HG03139 (cell line): Measurements from ENCODE around the gene MTHFSD.

Experiments
- ATAC-seq: cut with Tn5 transposase; IDR thresholded peaks from one replicate; pipeline ENCODE4 v1.9.1; 2021; ENCODE audit not compliant: unreplicated experiment

The MTHFSD gene

DNA sequence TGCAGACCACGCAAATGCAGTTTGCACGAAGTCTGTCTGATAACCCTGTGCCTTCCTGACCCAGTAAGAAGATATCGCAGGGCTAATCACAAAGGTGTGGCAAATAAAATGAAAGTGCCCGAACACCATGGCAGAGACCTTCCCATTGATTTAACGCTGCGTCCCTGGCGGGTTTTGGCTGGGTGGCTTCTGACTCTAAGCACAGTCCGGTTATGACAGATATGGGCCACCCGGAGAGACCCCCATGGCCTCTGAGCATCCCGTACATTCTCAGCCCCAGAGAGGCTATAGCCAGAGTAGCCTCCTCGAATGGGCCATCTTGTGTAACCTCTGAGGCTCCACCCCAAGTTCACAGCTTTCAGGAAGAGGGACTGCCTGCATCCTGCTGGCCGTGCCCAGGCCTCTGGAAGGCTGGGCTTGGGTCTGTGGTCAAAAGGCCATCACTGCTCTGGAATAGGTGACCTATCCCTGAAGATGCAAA is 17.0 kb upstream of the MTHFSD start:
- no peak for ATAC-seq

GRCh38 chr16:86571530-86571915 is 16.5 kb upstream of the MTHFSD start:
- no peak for ATAC-seq

DNA sequence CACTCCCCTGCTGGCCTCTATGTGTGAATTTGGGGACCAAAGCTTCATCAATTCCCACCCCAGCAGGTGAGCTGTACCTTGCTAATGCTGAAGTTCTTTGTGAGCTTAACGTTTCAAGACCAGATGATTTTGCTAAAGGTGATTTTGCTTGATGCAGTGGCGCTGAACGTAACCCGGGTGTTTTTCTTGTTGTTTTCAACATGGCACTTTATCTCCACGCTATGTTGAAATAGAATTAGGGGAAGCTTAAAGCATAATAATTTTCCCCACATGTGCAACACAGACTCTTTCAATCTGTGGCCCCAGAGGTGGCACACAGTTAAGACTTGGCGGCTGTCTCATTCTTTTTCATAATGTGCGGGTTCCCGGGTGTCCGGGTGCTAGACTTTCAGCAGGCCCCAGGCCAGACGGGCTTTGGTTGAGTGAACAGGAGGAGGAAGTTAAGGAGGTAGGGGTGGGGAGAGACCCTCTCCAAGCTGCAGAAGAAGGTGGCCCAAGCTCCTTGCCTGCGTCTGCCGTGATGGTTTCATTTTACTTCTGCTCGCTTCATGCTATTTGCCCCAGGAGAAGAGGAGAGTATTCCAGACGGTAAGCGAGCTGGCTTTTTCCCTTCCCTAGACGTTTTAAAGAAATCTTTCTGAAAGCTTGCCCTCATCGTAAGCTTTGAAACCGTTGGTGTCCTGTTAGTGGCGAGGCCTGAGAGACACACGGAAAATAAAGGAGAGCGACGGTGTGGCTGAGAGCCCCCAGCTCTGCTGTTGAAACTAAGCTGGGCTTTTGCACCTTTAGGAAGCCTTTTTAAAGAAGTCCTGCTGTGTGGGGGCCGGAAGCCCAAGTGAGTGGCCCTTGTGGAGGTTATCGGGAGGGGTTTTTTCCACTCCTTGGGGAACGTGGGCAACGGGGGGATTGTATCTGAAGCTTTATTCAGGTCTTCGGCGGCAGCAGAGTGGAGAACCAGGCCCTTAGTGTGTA is 15.8 kb upstream of the MTHFSD start:
- no peak for ATAC-seq

- ATAC-seq: no peak
These were observed 14.8 kb upstream of the MTHFSD start for GRCh38 chr16:86569701-86570447.

GRCh38 chr16:86568677-86569623 is 13.9 kb upstream of the MTHFSD start:
- ATAC-seq: no peak

DNA sequence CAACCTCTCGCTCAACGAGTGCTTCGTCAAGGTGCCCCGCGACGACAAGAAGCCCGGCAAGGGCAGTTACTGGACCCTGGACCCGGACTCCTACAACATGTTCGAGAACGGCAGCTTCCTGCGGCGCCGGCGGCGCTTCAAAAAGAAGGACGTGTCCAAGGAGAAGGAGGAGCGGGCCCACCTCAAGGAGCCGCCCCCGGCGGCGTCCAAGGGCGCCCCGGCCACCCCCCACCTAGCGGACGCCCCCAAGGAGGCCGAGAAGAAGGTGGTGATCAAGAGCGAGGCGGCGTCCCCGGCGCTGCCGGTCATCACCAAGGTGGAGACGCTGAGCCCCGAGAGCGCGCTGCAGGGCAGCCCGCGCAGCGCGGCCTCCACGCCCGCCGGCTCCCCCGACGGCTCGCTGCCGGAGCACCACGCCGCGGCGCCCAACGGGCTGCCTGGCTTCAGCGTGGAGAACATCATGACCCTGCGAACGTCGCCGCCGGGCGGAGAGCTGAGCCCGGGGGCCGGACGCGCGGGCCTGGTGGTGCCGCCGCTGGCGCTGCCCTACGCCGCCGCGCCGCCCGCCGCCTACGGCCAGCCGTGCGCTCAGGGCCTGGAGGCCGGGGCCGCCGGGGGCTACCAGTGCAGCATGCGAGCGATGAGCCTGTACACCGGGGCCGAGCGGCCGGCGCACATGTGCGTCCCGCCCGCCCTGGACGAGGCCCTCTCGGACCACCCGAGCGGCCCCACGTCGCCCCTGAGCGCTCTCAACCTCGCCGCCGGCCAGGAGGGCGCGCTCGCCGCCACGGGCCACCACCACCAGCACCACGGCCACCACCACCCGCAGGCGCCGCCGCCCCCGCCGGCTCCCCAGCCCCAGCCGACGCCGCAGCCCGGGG is 12.9 kb upstream of the MTHFSD start:
- no peak for ATAC-seq

DNA sequence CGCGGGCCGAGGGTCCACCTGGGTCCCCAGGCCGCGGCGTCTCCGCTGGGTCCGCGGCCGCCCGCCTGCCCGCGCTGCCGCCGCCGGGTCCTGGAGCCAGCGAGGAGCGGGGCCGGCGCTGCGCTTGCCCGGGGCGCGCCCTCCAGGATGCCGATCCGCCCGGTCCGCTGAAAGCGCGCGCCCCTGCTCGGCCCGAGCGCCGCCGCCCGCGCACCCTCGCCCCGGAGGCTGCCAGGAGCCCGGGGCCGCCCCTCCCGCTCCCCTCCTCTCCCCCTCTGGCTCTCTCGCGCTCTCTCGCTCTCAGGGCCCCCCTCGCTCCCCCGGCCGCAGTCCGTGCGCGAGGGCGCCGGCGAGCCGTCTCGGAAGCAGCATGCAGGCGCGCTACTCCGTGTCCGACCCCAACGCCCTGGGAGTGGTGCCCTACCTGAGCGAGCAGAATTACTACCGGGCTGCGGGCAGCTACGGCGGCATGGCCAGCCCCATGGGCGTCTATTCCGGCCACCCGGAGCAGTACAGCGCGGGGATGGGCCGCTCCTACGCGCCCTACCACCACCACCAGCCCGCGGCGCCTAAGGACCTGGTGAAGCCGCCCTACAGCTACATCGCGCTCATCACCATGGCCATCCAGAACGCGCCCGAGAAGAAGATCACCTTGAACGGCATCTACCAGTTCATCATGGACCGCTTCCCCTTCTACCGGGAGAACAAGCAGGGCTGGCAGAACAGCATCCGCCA is 12.1 kb upstream of the MTHFSD start:
- ATAC-seq: no peak

- ATAC-seq: no peak
These were observed 11.5 kb upstream of the MTHFSD start, which contains the start of gene FOXC2 for GRCh38 chr16:86566601-86566965. TSS of gene FOXC2 (plus strand) at chr16:86566829. CDS start at chr16:86567336, 507 bp downstream.

DNA sequence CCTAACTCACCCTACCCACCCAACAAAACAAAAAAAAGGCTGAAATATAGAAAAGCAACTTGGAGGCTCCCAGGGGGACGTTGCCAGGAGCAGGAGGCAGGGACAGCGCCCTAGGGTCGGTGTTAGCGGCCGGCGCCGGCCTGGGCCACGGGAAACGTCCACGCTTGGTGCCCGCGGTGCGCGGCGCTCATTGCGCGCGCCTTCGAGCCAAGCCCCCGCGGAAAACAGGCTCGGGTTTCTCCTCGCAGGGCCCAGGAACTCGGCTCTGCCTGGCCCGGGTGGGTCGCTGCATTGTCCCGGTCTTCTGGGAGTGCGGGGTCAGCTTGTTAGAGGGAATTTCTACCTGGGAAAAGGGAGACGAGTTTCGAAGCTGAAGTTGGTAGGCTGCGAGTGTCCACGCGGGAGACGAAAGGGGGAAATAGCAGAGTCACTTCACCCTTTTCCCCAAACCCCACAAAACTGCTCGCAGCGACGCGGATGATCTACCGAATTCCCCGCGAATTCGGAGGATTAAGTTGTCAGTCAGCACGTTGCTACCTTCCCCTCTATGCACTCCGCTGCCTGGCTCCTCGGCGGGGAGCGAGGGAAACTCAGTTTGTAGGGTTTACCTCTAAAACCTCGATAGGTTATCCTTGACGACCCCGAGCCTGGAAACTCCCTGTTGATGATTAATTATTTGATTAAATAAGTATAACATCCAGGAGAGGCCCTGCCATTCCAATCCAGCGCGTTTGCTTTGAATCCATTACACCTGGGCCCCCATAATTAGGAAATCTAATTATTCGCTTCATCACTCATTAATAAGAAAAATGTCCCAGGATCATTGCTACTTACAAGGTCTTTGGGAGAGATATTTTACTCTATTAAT is 10.8 kb upstream of the MTHFSD start:
- ATAC-seq: no peak

DNA sequence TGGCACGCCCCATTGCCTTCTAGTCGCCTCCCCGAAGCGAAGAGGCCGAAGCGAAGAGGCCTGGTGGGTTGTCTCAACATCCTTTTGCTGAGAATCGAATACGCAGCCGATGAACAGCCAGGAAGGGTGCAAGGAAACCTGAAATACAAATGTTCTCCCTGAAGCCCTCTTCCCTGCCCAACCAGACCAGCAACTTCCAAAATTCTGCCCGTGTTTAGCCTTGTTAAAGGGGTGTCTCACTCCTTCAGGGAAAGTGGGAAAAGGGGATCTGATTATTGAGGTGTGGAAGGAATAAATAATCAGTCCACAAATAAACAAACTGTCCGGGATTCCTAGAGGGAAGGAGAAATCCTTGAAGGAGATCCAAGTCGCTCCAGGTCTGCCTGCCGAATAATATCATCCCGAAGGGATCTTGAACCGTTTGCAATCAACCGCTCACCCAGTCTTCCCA is 10.2 kb upstream of the MTHFSD start:
- ATAC-seq: no peak

DNA sequence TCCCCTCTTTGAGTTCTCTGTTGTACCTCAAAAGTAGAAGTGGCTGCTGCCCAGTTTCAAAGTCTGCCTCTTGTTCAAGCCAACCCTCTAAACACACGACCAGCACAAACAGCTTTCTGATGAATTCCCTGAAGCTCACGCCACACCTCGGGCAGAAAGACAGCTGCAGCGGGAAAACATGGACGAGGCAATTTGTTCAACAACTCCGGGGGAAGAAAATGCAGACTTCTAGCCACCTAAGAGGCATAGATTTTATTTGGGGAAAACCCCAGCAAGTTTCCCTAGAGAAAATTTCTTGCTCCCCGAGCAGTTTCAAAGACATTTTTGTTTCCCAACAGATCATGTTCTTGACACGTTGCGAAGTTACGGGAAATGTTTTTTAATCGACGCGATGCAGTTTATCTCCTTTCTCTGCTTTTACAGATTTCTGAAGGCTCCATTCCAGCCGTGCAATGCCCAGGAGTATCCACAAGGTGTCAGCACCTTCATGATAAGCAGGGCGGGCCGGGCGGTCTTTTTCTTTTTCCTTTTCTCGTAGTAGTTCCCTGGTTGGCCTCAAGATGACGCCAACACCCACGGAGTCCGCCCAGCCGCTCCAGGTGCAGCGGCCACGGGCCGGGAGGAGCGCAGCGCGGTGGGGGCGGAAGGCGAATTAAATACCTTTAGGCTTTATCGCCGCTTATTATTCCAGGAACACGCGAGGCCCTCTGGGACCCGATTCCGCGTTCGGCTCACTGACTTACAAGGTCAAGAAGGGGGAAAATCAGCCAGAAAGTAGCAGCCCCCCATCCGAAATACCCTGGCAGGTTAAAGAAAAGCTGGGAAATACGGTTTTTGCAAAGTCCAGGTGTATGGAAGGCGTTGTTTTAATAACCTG is 8.7 kb upstream of the MTHFSD start:
- ATAC-seq: no peak

DNA sequence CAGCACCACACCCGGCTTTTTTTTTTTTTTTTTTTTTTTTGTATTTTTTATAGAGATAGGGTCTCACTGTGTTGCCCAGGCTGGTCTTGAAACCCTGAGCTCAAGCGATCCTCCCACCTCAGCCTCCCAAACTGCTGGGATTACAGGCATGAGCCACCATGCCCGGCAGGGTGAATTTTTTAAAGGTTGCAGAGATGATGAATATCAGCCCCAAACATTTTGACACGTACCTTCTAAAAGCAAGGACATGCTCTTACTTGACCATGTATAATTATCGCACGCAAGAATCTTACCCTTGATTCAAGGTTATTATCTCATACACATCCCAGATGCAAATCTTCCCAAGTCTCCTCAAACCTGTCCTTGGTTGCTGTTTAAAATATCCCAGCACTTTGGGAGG is 7.3 kb upstream of the MTHFSD start:
- ATAC-seq: no peak

DNA sequence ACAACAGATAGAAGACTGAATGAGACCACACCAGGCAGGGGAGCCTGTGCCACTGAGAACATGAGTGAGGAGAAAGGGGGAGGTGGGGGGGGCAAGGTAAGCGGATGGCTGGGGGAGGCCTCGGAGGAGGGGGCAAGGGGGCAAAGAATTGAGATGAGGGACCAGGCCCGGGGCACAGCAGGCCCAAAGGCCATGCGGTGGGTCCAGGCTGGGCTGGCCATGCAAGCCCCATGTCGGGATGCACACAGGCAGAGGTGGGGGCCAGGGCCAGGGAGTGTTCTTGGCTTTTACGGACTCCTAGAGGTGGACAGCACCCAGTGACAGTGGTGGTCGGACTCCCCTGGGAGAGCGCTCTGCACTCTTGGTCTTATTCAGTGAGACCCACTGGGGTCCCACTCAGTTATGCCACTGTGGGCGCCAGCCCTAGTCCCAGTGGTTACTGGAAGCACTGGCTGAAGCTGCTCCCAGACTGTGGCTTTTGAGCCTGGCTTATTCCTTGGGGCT is 4.8 kb upstream of the MTHFSD start:
- ATAC-seq: no peak

- no peak for ATAC-seq
These were observed 3.5 kb upstream of the MTHFSD start for GRCh38 chr16:86558355-86559193.

DNA sequence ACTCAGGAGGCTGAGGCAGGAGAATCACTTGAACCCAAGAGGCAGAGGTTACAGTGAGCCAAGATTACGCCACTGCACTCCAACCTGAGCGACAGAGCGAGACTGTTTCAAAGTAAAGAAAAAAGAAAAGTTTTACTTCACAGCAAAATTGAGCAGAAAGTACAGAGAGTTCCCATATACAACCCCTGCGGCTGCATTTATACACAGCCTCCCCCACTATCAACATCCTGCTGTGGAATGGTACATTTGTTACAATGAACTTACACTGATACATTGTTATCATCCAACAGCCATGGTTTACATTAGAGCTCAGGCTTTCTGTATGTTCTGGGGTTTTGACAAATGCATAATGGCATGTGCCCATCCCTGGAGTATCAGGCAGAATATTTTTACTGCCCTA is 2.6 kb upstream of the MTHFSD start:
- no peak for ATAC-seq

DNA sequence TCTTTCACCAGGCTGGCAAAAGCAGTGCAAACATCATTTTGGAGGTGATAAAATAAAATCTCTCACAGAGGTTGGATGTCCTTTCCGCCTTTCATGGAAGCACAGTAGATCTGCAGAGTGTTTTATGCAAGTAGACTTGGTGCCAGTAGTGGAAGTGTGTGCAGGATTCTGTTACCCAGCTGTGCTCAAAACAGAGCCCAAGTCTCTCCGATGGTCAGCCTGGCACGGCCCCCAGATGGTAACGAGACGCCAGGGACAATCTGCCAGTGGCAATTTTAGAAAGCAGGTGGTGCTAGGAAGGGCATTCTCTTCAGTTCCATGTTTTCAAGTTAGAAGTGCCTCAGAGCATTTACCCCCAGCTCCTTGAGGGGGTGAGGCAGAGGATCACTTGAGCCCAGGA is 1.5 kb upstream of the MTHFSD start:
- no peak for ATAC-seq
